Measurements from ENCODE around the gene BTBD9.

Gene BTBD9

DNA sequence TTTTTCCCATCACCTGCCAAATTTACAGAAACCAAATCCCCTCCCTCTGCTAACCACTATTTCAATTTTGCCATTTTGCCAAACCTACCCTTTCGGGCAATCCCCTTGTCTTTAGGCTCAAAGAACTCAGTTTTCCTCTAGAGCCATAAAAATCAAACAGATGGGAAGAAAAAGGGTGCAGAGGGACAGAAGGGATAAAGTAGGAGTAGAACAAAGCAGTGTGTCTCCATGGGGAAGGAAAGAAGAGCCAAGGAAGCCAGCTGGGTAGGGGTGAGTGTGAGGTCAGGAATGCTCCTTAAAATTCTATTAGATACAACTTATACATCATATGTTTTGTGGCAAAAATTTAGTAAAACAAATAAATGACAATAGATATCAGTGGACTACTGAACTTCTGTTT is 316.5 kb downstream of the BTBD9 start:
- no peak for DNase-seq

GRCh38 chr6:38322138-38322537 is 317.6 kb downstream of the BTBD9 start:
- DNase-seq, result no peak

DNA sequence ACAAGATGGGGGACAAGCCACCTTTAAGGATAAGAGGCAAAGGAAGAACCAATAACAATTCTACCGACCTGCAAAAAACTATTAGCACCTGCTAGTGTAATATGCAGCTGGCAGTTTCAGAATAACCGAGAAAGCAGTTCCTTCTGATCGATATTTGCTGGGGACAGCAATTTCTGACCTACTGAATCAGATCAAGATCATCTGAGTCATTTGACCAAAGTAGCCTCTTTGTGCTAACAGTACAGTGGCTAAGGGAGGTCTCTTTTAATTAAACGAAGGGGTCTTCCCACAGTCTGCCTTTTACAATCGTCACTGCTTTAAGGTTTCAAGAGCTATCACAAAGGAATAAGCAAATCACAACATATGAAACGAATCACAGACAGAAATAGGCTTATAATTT is 318.9 kb downstream of the BTBD9 start:
- DNase-seq, result no peak

DNA sequence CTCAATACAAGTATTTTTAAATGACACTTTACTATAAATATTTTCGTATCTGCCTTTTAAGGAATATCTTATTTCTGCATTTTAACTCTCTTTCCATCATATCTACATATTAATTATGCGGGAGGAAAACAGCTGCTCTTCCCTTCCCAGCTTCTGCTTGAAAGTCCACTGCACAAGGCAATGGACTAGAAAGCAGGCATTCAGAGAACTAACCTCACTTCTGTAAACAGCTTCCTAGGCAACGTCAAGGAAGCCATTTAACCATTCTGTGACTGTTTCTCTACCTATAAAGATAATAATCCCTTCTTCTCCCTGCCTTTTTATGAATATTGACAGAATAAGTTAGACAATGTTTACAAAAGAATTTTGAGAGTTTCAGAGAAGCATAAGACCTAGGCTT is 319.4 kb downstream of the BTBD9 start:
- no peak for DNase-seq

DNA sequence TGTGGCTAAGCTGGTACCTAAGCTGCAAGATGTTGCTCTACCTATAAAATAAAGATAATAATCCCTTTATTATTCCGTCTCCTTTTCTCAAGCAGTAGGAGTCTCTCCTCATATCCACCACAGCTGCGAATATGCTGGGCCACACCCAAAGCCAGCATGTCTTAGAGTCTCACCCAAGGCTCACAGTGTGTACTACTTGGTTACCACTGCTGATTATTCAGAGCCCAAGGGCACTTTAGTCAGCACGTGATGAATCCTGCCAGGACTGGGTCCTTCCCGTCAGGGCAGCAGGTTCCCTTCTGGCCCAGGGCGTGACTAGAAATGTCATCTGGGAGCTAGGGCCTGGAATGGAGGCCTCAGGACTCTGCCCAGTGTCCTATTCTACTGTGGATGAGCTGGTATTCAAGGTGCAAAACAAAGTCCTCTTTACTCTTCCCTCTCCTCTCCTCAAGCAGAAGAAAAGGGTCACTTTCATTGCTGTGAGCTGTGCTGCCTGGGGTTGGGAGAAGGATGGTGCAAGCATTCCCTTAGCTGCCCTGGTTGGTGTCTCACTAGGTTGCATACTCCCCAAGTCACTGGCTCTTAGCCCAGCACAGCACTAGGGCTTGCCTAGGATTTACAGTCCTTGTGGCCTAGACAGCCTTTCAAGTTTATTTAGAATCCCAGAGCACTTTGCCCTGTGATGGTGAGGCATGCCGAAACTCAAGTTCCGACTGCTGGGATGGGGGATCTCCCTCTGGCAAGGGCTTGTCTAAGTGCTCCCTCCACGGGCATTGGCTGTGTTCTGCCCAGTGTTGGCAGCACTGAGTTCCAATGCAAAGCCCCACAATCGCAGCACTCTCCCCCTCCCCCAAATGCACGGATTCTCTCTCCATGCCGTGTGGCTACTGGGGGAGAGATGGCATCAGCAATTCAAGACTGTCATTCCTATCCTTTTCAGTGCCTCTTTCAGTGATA is 320.2 kb downstream of the BTBD9 start:
- no peak for DNase-seq

GRCh38 chr6:38316099-38316868 is 323.4 kb downstream of the BTBD9 start:
- no peak for DNase-seq

DNA sequence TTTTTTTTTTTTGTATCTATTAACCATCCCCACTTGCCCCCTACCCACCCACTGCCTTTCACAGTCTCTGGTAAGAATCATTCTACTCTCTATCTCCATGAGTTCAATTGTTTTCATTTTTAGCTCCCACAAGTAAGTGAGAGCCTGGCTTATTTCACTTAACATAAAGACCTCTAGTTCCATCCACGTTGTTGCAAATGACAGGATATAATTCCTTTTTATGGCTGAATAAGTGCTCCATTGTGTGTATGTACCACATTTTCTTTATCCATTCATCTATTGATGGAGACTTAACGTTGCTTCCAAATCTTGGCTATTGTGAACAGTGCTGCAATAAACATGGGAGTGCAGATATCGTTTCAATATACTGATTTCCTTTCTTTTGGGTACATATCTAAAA is 328.5 kb downstream of the BTBD9 start:
- DNase-seq, result no peak

GRCh38 chr6:38310061-38310460 is 329.7 kb downstream of the BTBD9 start:
- no peak for DNase-seq

DNA sequence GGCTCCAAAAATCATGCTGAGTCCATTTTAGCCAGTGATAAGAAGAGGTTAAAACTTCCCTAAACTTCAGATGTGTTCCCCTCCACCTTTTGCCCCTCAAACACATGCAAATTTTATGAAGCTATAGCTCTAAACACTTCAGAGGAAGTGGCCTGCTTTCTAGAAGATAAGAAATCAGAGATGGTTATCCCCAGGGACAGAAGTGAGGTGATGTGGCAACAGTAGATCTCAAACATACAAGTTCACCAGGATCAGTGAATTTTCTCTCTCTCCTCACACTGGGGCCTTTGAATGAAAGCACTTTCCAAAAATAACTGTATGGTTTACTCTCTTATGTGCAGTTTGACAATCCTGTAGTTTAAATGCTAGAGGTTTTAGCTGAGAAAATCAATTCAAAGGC is 332.0 kb downstream of the BTBD9 start:
- no peak for DNase-seq

GRCh38 chr6:38306931-38307330 is 332.8 kb downstream of the BTBD9 start:
- DNase-seq, result no peak

DNA sequence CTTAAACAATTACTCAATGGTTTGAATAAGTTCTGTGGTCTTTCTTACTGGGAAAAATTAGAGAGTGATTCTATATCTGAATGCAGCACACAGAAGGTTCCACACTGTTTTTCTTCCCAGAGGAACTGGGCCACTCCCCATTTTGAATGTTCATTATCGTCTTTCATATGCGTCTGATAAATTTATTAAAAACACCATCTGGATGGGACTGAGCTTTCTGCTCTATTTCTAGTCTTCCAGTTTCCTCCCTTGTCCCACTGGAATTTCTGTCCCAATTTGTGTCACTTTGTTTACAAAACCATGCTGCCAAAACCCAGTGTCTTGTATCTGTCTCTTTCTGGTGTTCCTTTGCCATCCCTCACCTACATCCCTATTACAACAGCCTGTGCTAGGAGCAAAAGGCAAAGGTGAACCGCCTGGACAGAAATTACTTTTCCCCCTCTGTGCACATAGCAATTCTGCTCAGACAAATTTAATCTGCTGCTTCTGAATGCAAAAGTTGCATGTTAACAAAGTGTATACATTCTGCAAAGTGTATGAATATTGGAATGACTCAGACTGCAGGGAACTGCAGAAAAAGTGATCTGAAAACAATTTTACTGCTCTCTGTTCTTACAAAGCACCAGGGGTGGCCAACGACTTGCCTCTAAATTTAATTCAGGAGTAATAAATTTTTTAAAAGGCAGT is 333.6 kb downstream of the BTBD9 start:
- no peak for DNase-seq

- no peak for DNase-seq
Observed at GRCh38 chr6:38302838-38303237, 336.9 kb downstream of the BTBD9 start.

DNA sequence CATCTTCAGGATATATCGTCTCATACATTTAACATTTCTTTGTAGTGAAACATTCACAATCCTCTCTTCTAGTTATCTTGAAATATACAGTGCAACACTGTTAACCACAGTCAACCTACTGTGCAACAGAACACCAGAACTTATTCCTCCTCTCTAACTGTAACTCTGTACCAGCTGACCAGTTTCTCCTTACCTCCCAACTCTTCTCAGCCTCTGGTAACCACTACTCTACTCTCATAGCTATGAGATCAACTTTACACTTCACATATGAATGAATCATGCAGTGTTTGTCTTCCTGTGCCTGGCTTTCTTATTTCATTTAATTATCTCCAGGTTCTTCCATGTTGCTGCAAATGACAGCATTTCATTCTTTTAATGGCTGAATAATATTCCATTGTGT is 337.6 kb downstream of the BTBD9 start:
- no peak for DNase-seq

DNA sequence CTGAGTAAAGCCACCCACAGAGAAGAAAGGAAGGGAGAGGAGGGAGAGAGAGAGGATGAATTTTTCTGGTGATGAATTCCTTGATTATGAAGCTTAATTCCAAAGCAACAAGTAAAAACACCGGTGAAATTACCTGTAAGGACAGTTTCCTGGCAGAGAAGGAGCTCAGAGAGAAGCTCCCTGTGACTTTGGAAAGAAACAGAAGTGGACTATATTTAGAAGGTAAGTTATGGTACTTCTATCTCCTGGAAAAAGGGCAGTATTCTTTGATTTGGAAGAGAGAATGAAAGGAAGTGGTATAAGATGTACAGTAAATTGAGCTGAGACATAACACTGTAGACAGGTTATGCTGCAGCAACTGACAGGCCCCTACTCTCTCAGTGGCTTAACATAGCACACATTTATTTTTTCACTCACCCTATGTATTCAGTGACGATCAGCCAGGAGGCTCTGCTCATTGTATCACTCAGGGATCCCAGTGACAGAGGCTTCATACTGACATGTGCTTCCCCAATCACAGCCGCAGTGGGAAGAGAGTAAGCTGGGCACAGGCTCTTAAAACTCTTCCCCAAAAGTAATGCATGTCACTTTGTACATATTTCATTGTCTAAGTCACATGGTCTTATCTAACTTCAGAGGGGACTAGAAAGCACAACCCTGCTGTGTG is 349.5 kb downstream of the BTBD9 start:
- no peak for DNase-seq

GRCh38 chr6:38287487-38287886 is 352.2 kb downstream of the BTBD9 start:
- no peak for DNase-seq

DNA sequence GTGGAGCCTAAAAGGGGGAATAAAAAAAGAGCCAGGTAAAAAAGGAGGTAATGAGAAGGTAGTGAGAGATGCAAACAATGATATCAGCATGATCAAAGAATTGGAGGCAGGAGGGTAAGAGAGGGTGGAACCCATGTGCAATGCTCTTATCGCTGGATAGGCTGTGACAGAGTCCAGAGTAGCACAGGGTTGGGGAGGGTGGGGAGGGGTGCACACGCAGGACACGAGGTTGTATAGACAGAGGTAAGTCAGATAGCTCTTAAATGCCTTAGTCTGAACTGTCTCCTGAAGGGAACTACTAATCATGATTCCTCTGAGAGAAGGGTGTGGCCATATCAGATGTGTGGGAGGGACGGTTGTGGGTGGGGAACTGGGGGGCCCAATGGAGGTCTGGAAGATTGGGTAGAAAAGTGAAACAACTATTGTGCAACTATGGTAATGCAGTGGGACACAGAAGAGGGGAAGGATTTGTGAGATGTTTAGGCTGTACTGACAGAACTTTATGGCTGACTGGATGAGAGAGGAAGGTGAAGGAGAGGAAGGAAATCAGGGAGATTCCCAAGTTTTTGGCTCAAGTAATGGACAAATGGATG is 354.8 kb downstream of the BTBD9 start:
- no peak for DNase-seq

DNA sequence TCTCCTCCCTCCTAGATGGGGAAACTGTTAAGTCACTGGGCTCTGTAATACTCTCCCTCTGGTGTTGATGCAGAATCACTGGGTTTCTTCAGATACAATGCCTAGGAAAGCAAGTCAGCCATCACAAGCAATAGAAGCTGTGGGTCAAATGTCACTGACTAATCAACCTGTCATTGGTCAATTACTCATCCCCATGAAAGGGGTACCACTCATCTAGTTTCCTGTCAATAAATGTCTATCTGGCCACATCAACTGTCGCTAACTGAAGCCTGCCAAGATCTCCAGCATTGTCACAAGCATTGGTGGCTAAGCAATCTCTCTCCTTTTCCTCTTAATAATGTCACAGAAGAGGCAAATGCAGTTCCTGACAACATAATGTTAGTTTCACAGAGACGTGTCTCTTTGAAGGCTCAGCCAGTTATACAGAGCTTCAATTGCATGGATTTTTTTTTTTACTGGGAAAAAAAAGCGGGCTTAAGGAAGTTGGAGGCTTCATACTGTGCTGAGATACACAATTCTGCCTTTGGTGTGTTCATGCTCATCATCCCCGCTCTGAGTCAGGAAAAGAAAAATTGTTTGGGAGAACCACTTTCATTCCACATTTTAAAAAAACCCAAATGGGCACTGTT is 355.9 kb downstream of the BTBD9 start:
- DNase-seq, result no peak

GRCh38 chr6:38282911-38283310 is 356.8 kb downstream of the BTBD9 start:
- DNase-seq, result no peak

DNA sequence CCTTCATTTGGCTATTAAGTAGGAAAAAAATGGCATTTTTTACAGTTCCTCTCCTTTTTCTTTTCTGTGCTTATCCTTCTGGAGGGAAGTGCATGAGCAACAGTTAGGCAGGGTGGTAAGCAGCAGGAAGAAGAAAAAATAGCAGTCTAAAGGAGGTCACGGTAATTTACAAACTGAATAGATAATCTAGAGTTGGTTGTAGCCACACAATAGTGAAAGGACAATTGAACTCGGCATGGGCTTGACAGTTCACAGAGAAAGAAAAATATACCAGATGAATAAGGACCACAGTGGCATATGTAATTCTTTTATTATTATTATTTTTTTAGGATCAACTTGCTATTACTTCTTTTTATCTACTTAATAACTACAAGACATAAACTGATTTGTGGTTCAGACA is 358.6 kb downstream of the BTBD9 start:
- DNase-seq, result no peak

- DNase-seq, result no peak
Observed at GRCh38 chr6:38279963-38280588, 359.7 kb downstream of the BTBD9 start.

GRCh38 chr6:38279423-38279822 is 360.3 kb downstream of the BTBD9 start:
- DNase-seq, result no peak

- DNase-seq, result no peak
Observed at GRCh38 chr6:38273325-38273724, 366.4 kb downstream of the BTBD9 start.

Data from KG1 (cell line).